ENCODE data around the gene RABGAP1L.

The RABGAP1L gene

DNA sequence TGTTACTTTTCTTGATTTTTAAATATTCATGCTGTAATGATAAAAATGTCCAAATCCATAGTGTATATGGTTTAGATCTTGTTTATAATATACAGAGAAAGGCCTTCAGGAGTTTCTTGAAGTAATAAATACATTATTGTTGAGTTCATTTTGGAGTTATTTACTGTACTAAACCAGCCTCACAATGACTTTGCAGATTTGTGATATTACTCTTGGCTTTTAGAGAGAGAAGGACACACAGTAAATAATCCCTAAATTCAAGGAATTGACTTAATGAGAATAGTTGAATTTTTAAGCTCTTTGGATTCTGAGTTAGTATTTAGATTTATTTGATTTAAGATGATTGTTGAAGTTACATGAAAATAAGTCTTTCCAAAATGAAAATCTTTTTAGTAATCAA, 38.9 kb downstream of the RABGAP1L start:
- peak in 1 of 2 experiments; percentile 33 for DNase-seq
- no peak for TF ChIP-seq POLR2A (IDR thresholded peaks at IDR 0.05; ENCODE audit: low read length)
- no peak for TF ChIP-seq GATA1 (IDR thresholded peaks at IDR 0.05; ENCODE audit: low read depth, low read length)

GRCh38 chr1:174200746-174201145, 41.4 kb downstream of the RABGAP1L start:
- TF ChIP-seq GATA1 (IDR thresholded peaks at IDR 0.05; ENCODE audit: low read depth, low read length) = no peak
- TF ChIP-seq POLR2A (IDR thresholded peaks at IDR 0.05; ENCODE audit: low read length) = no peak
- DNase-seq = no peak

- no peak for TF ChIP-seq GATA1 (IDR thresholded peaks at IDR 0.05; ENCODE audit: low read depth, low read length)
- peak; percentile 46 to 55 for DNase-seq
Measured at GRCh38 chr1:174204697-174205308, 45.5 kb downstream of the RABGAP1L start.

DNA sequence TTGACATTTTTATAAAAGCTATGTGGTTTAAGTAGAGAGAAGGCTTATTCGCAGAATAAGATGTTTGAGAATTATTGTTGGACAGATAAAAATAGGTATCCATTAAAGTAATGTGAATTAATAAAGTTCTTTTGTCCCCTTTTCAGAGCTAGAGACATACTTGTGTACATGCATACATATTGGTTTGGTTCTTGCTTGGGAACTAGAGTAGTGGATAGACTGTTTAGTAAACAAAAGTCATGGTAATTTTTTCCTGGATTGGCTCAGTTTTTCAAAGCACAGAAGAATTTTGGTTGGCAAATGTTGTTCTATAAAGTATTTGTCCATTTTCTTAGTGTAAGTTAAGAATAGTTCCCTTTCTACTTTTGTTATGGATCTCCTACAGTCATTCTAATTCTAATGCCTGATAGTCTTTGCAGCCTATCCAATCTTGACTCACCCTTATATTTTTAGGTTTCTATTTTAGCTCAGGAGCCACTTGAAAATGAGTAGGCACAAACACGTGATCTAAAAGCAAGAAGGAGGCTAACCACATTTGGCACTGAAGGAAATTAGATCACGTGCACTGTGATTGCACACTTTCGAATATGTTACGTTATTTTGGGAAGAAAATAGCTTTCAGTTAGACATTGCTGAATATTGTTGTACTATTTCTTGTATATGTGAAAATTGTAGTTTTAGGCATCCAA, 47.0 kb downstream of the RABGAP1L start:
- DNase-seq = no peak
- TF ChIP-seq GATA1 (IDR thresholded peaks at IDR 0.05; ENCODE audit: low read depth, low read length) = no peak
- no peak for TF ChIP-seq POLR2A (IDR thresholded peaks at IDR 0.05; ENCODE audit: low read length)

- no peak for DNase-seq
- TF ChIP-seq POLR2A (IDR thresholded peaks at IDR 0.05; ENCODE audit: low read length) (no peak), GATA1 (IDR thresholded peaks at IDR 0.05; ENCODE audit: low read depth, low read length) (no peak)
Measured at GRCh38 chr1:174209347-174210187, 50.2 kb downstream of the RABGAP1L start.

- TF ChIP-seq GATA1 (IDR thresholded peaks at IDR 0.05; ENCODE audit: low read depth, low read length) (no peak), POLR2A (IDR thresholded peaks at IDR 0.05; ENCODE audit: low read length) (no peak)
Measured at GRCh38 chr1:174211486-174211885, 52.2 kb downstream of the RABGAP1L start.

GRCh38 chr1:174215766-174216165, 56.4 kb downstream of the RABGAP1L start:
- TF ChIP-seq POLR2A (IDR thresholded peaks at IDR 0.05; ENCODE audit: low read length) = no peak
- no peak for DNase-seq

More at GRCh38 chr1:174211486-174211885, 52.2 kb downstream of the RABGAP1L start:
- DNase-seq = no peak

- TF ChIP-seq GATA1 (IDR thresholded peaks at IDR 0.05; ENCODE audit: low read depth, low read length) = no peak
- TF ChIP-seq POLR2A (IDR thresholded peaks at IDR 0.05; ENCODE audit: low read length) = no peak
- DNase-seq = no peak
Measured at GRCh38 chr1:174217248-174217647, 57.9 kb downstream of the RABGAP1L start.

GRCh38 chr1:174217787-174218574, 58.7 kb downstream of the RABGAP1L start:
- peak; percentile 60 to 76 for DNase-seq
- TF ChIP-seq GATA1 (IDR thresholded peaks at IDR 0.05; ENCODE audit: low read depth, low read length) (no peak), POLR2A (IDR thresholded peaks at IDR 0.05; ENCODE audit: low read length) (no peak)

DNA sequence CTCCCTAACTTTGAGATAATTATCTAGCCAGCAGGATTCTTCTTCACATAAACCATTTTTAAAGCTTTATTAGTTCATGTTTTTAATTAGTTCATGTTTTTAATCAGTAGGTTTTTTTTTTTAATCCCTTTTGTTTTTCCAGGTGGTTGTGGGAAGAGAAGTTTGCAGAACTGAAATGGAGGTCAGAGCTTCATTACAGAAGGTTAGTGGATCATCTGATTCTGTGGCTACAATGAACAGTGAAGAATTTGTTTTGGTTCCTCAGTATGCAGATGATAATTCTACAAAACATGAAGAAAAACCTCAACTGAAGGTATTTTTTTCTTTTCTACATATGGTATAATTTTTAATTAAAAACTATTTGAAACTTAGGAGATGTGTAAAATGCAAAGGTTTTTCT, 59.7 kb downstream of the RABGAP1L start:
- no peak for DNase-seq
- no peak for TF ChIP-seq GATA1 (IDR thresholded peaks at IDR 0.05; ENCODE audit: low read depth, low read length)
- no peak for TF ChIP-seq POLR2A (IDR thresholded peaks at IDR 0.05; ENCODE audit: low read length)

DNA sequence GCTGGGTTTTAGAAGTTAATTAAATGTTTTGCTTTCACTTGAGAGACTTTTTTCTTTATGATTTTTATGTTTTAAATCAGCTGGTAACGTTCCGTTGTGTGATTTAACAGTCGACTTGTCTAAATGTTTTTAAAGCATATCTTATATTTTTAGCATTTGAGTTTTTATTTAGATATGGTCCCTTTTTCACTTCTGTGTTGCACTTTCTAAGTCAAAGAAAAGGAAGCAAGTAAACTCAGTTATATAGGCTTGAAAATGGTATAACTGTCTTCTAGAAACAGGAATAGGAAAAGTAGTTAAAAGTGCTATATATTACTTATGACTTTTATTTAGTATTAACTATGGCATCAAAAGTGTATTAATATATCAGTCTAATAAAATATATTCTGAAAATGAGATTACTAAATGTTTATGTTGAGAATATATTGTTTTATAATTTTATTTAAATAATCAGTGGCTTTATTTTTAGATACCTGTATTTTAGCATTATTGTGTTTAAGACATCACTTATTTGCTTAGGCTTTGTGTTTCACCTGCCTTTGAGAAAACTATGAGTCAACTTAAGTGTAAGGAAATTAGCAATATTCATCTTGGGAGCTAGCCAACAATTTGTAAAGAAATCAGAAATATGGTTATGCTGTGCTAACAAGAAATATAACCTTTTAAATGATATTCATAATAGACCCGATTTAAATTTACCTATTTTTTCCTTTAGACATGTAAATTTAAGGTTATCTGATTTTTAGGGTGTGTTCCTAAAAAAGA, 60.5 kb downstream of the RABGAP1L start:
- TF ChIP-seq POLR2A (IDR thresholded peaks at IDR 0.05; ENCODE audit: low read length) (no peak), GATA1 (IDR thresholded peaks at IDR 0.05; ENCODE audit: low read depth, low read length) (no peak)
- DNase-seq = no peak

DNA sequence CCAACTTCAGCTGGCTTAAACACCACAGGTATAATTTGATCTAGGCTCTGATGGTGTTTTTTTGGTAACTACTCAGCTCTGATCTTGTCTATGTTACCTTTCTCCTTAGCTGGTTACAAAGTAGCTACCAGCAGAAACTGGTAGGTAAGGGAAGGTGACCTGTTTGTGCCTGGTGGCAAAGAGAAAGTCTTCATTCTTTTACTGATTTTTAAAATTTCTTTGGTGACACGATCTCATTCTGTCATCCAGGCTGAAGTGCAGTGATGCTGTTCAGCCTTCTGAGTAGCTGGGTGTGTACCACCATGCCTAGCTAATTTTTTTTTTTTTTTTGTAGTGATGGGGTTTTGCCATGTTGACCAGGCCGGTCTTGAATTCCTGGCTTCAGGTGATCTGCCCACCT, 62.4 kb downstream of the RABGAP1L start:
- TF ChIP-seq GATA1 (IDR thresholded peaks at IDR 0.05; ENCODE audit: low read depth, low read length) (no peak), POLR2A (IDR thresholded peaks at IDR 0.05; ENCODE audit: low read length) (no peak)
- no peak for DNase-seq

All from erythroblast (primary cell).